IMR-90 (cell line): ENCODE measurements around the gene ZSWIM5. TPM values are rescaled to one million over a fixed set of nuclear protein-coding genes. Genes with fewer than 3 reads are reported as not detected.
"Not testable (repeated sequence)": the region's sequence is repeated elsewhere in the genome, so short reads cannot be mapped to it uniquely, and the experiment has no call there.

ENCODE experiments used
- ATAC-seq: fragments of 200-7000 bp; cut with Tn5 transposase; 2 replicates; pipeline ENCODE4 v1.9.1; 2020; ENCODE audit warnings: low read depth, mild to moderate bottlenecking, moderate library complexity
- BruUV-seq: library from RNA; stranded (reverse); fragments of 400-500 nt; replicated peaks from 2 replicates; lab custom pipeline; 2021; lab: Mats Ljungman, UMichigan
- CTCF ChIA-PET: fragments of 300-600 bp; formaldehyde crosslinking; extraction: SDS; loops from one replicate; lab custom pipeline; 2021; ENCODE audit warnings: antibody characterized with exemption; lab: Yijun Ruan, JAX
- POLR2A ChIA-PET: fragments of 300-600 bp; sonication (Branson Sonifier 250); formaldehyde crosslinking; loops from one replicate; lab custom pipeline; 2022; ENCODE audit warnings: antibody characterized with exemption; ENCODE audit not compliant: unreplicated experiment; lab: Charles Lee
- DNase-seq: peaks from one replicate; pipeline ENCODE4 v3.0.0; 2013
- H2AFZ ChIP-seq: replicated peaks from 2 replicates; pipeline ENCODE3; 2013; ENCODE audit warnings: low read length, mild to moderate bottlenecking; ENCODE audit not compliant: poor library complexity
- H2AK5ac ChIP-seq: 2 replicates; pipeline ENCODE4 v1.6.1; 2013; ENCODE audit warnings: low read depth, low read length, inconsistent platforms
- H2AK9ac ChIP-seq: replicated peaks from 2 replicates; pipeline ENCODE3; 2013; ENCODE audit warnings: mild to moderate bottlenecking, low read depth, low read length, moderate library complexity; ENCODE audit not compliant: poor library complexity
- H2BK120ac ChIP-seq: 2 replicates; pipeline ENCODE4 v1.6.1; 2013; ENCODE audit warnings: low read depth, low read length, inconsistent platforms
- H2BK15ac ChIP-seq: 3 replicates; pipeline ENCODE4 v1.6.1; 2013; ENCODE audit warnings: low read depth, low read length, inconsistent platforms
- H2BK20ac ChIP-seq: 2 replicates; pipeline ENCODE4 v1.6.1; 2013; ENCODE audit warnings: low read depth, mild to moderate bottlenecking, inconsistent platforms, low read length, moderate library complexity
- H2BK5ac ChIP-seq: 2 replicates; pipeline ENCODE4 v1.6.1; 2013; ENCODE audit warnings: mild to moderate bottlenecking, low read depth, low read length, inconsistent platforms; ENCODE audit not compliant: poor library complexity, severe bottlenecking
- H3K14ac ChIP-seq: replicated peaks from 2 replicates; pipeline ENCODE4 v1.6.1; 2013; ENCODE audit warnings: low read depth, low read length, inconsistent platforms
- H3K18ac ChIP-seq: 2 replicates; pipeline ENCODE4 v1.6.1; 2013; ENCODE audit warnings: low read depth, low read length, control low read depth
- H3K23ac ChIP-seq: 2 replicates; pipeline ENCODE4 v1.6.1; 2013; ENCODE audit warnings: low read depth, low read length, inconsistent platforms
- H3K27ac ChIP-seq: 2 replicates; pipeline ENCODE4 v1.5.1; 2013; ENCODE audit warnings: mild to moderate bottlenecking, control low read depth, low read length; ENCODE audit not compliant: insufficient read depth
- H3K27me3 ChIP-seq: 2 replicates; pipeline ENCODE4 v1.6.1; 2013; ENCODE audit warnings: low read length; ENCODE audit not compliant: control insufficient read depth, insufficient read depth
- H3K36me3 ChIP-seq: 2 replicates; pipeline ENCODE4 v1.6.1; 2013; ENCODE audit warnings: low read length, mixed read lengths; ENCODE audit not compliant: control insufficient read depth, insufficient read depth
- H3K4ac ChIP-seq: 2 replicates; pipeline ENCODE4 v1.6.1; 2013; ENCODE audit warnings: low read depth, low read length, inconsistent platforms
- H3K4me1 ChIP-seq: 2 replicates; pipeline ENCODE4 v1.6.1; 2013; ENCODE audit warnings: low read length, mixed read lengths; ENCODE audit not compliant: control insufficient read depth, insufficient read depth
- H3K4me2 ChIP-seq: 2 replicates; pipeline ENCODE4 v1.6.1; 2013; ENCODE audit warnings: low read depth, mild to moderate bottlenecking, control low read depth, low read length, moderate library complexity
- H3K4me3 ChIP-seq: 2 replicates; pipeline ENCODE4 v1.5.1; 2013; ENCODE audit warnings: low read depth, mild to moderate bottlenecking, control low read depth, low read length, moderate library complexity; ENCODE audit not compliant: insufficient read depth
- H3K56ac ChIP-seq: 2 replicates; pipeline ENCODE4 v1.6.1; 2013; ENCODE audit warnings: low read length, inconsistent platforms; ENCODE audit not compliant: insufficient read depth; ENCODE audit errors: extremely low read depth
- H3K79me1 ChIP-seq, 2 experiments: 2 replicates each; pipeline ENCODE4 v1.6.1; 2013; ENCODE audit warnings: low read length in 2 of 2, inconsistent platforms in 1 of 2, low read depth in 1 of 2
- H3K9ac ChIP-seq: 2 replicates; pipeline ENCODE4 v1.6.1; 2013; ENCODE audit warnings: low read depth, low read length, control low read depth
- H3K9me1 ChIP-seq: 2 replicates; pipeline ENCODE4 v1.6.1; 2013; ENCODE audit warnings: low read length, inconsistent platforms; ENCODE audit not compliant: insufficient read depth
- H3K9me3 ChIP-seq: 2 replicates; pipeline ENCODE4 v1.6.1; 2013; ENCODE audit warnings: low read length; ENCODE audit not compliant: control insufficient read depth, insufficient read depth
- H4K20me1 ChIP-seq: 2 replicates; pipeline ENCODE4 v1.6.1; 2013; ENCODE audit warnings: low read length, inconsistent platforms; ENCODE audit not compliant: insufficient read depth
- H4K5ac ChIP-seq: 2 replicates; pipeline ENCODE4 v1.6.1; 2013; ENCODE audit warnings: mild to moderate bottlenecking, low read depth, low read length, control low read depth
- H4K8ac ChIP-seq, 2 experiments: 2 replicates each; pipeline ENCODE4 v1.6.1; 2013; ENCODE audit warnings: low read depth in 2 of 2, low read length in 2 of 2, control low read depth in 1 of 2, inconsistent platforms in 1 of 2
- H4K91ac ChIP-seq: 2 replicates; pipeline ENCODE4 v1.6.1; 2013; ENCODE audit warnings: low read depth, low read length, inconsistent platforms; ENCODE audit not compliant: insufficient read depth
- WGBS, 2 experiments: methylation state at CpG; one replicate each; pipeline versions ENCODE4 v1.1.5 to v1.1.7; 2013; ENCODE audit warnings: missing lambda C conversion rate in 2 of 2; ENCODE audit not compliant: insufficient read length in 1 of 2; ENCODE audit errors: extremely low coverage in 2 of 2; 5-methylcytosine and 5-hydroxymethylcytosine counted together
- dilution Hi-C: fragments of 300-500 bp; cut with HindIII; formaldehyde crosslinking; loops from one replicate; pipeline ENCODE4 v1.14.3; 2018; ENCODE audit warnings: low sequenced_read_pairs; ENCODE audit not compliant: unreplicated experiment
- in situ Hi-C: fragments of 300-500 bp; cut with MboI; formaldehyde crosslinking; loops from 3 replicates; pipeline ENCODE4 v1.14.3; 2019; ENCODE audit warnings: low sequenced_read_pairs, inconsistent platforms, mixed read lengths
- intact Hi-C: fragments of 100-400 bp; cut with micrococcal nuclease; formaldehyde crosslinking; loops from 2 replicates; pipeline ENCODE4 v1.10.0; 2022
- polyA plus RNA-seq, 3 experiments: library from polyadenylated mRNA; depleted of rRNA; stranded (reverse); fragments of >200 nt; gene quantifications; 2 replicates each; pipeline ENCODE4 v1.2.3, GENCODE V29; 2012; ENCODE audit warnings: low replicate concordance in 1 of 3
- total RNA-seq: library from RNA; depleted of rRNA; stranded (reverse); fragments of >200 nt; gene quantifications from 2 replicates; pipeline ENCODE4 v1.2.3, GENCODE V29; 2012

ZSWIM5 gene
- total and polyA plus RNA-seq, 2 of the 4 experiments (the other 2 are of a cell fraction), result under 0.01 to 0.03 TPM

- in situ Hi-C loops, H3K14ac ChIP-seq, H4K91ac ChIP-seq, H3K9me1 ChIP-seq, H2AK5ac ChIP-seq, H3K4me3 ChIP-seq, H3K79me1 ChIP-seq, CTCF ChIA-PET, H3K18ac ChIP-seq, H3K4ac ChIP-seq, H2BK15ac ChIP-seq, H2BK5ac ChIP-seq, H3K4me1 ChIP-seq, dilution Hi-C loops, H2AK9ac ChIP-seq, H4K8ac ChIP-seq, H3K4me2 ChIP-seq, H3K9me3 ChIP-seq, H3K27ac ChIP-seq, ATAC-seq, DNase-seq, H2BK20ac ChIP-seq, H2AFZ ChIP-seq, H3K9ac ChIP-seq, H3K56ac ChIP-seq, H3K27me3 ChIP-seq, H4K20me1 ChIP-seq, intact Hi-C loops, H3K36me3 ChIP-seq, H3K23ac ChIP-seq, BruUV-seq, H2BK120ac ChIP-seq, POLR2A ChIA-PET, H4K5ac ChIP-seq: not testable (repeated sequence)
- 87% methylated on average over 20 of the region's 43 CpGs; no CpG with 5 or more reads in 1 of the 2 experiments for WGBS, 2 experiments
Measured at GRCh38 chr1:45105486-45106155, 100.8 kb downstream of the ZSWIM5 start.
